GM12892 (cell line): ENCODE measurements around the gene PLA2G1B.

Source experiments
- POLR2A ChIP-seq: IDR thresholded peaks from 2 replicates; pipeline ENCODE4 v1.6.1; 2011; ENCODE audit warnings: low read depth, low read length, control low read depth
- POLR2AphosphoS5 ChIP-seq: IDR thresholded peaks from 2 replicates; pipeline ENCODE4 v1.6.1; 2011; ENCODE audit warnings: low read depth, low read length, control low read depth

DNA sequence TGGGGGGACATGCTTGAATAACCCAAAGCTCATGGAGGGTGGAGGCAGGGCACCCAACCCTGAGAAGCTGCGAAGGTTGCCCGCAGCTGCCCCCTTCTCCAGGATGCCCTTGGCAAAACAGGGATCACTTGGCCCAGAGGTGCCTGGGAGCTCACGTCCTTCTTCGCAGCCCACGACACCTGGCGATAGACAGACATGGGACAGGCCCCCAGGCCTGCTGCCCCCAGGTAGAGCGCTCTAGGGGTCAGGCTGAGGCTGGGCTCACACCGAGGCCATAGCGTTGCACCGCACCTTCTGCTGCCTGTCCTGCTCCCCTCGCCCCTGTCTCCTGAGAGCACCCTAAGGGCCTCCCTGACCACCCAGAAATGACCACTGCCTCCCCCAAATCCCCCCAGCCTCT is 20.2 kb upstream of the PLA2G1B start:
- no peak for TF ChIP-seq POLR2A
- no peak for TF ChIP-seq POLR2AphosphoS5
